GM19395 (cell line): ENCODE data around the gene FBXW12.

Experiments used
- ATAC-seq: cut with Tn5 transposase; IDR thresholded peaks from one replicate; pipeline ENCODE4 v1.9.1; 2021; ENCODE audit warnings: mild to moderate bottlenecking, moderate library complexity; ENCODE audit not compliant: unreplicated experiment

The FBXW12 gene

GRCh38 chr3:48434591-48435222 is 62.7 kb downstream of the FBXW12 start:
- ATAC-seq, result no peak

GRCh38 chr3:48435223-48435595 is 63.2 kb downstream of the FBXW12 start:
- no peak for ATAC-seq

GRCh38 chr3:48435774-48436476 is 63.9 kb downstream of the FBXW12 start:
- no peak for ATAC-seq

GRCh38 chr3:48436477-48436787 is 64.4 kb downstream of the FBXW12 start:
- no peak for ATAC-seq

GRCh38 chr3:48436855-48437254 is 64.8 kb downstream of the FBXW12 start:
- no peak for ATAC-seq

GRCh38 chr3:48437812-48438211 is 65.8 kb downstream of the FBXW12 start:
- no peak for ATAC-seq

- peak; percentile 92 for ATAC-seq
Measured at GRCh38 chr3:48439820-48440589, 68.0 kb downstream of the FBXW12 start, which contains the start of the genes CCDC51 and TMA7. CCDC51 (minus strand) TSS chr3:48440119; CDS start chr3:48435128, 4,991 bp downstream. TMA7 (plus strand) TSS chr3:48440257; CDS start chr3:48440297, 40 bp downstream.

GRCh38 chr3:48440590-48440958 is 68.6 kb downstream of the FBXW12 start:
- no peak for ATAC-seq

- ATAC-seq, result no peak
Measured at GRCh38 chr3:48441940-48442339, 69.9 kb downstream of the FBXW12 start.
